Esophagus squamous epithelium (tissue), 5 donors: ENCODE results near the gene ELMO1. TPM values are rescaled to one million over a fixed set of nuclear protein-coding genes. Genes with fewer than 3 reads are reported as not detected.

ENCODE experiments used
- DNase-seq: peaks from one replicate; lab custom pipeline; 2025; lab: John Stamatoyannopoulos, UW
- H3K27ac ChIP-seq, 4 donors: fragments of 200-600 bp; sonication (generic); one replicate each; pipeline ENCODE4 v1.5.1; 2016 to 2019; ENCODE audit warnings: mild to moderate bottlenecking in 1 of 4
- H3K27me3 ChIP-seq, 4 donors: fragments of 200-600 bp; sonication (generic); 1 replicate in 3 of 4; 2 replicates in 1 of 4; pipeline versions ENCODE4 v1.5.1 to v1.6.0; 2017 to 2021; ENCODE audit warnings: antibody characterized with exemption in 1 of 4
- H3K36me3 ChIP-seq, 3 donors: fragments of 200-600 bp; sonication (generic); one replicate each; pipeline ENCODE4 v1.5.1; 2016 to 2019
- H3K4me1 ChIP-seq, 3 donors: fragments of 200-600 bp; sonication (generic); one replicate each; pipeline ENCODE4 v1.5.1; 2017 to 2019
- H3K4me3 ChIP-seq, 4 donors: fragments of 200-600 bp; sonication (generic); 1 replicate in 3 of 4; 2 replicates in 1 of 4; pipeline ENCODE4 v1.5.1; 2016 to 2019; ENCODE audit warnings: mild to moderate bottlenecking in 2 of 4, moderate library complexity in 1 of 4
- H3K9me3 ChIP-seq, 3 donors: fragments of 200-600 bp; sonication (generic); one replicate each; pipeline ENCODE4 v1.5.1; 2016 to 2019
- POLR2A ChIP-seq, 4 donors: fragments of 450-650 bp; IDR thresholded peaks; one replicate each; pipeline ENCODE4 v1.6.1; 2017; ENCODE audit warnings: antibody characterized with exemption in 4 of 4, mild to moderate bottlenecking in 4 of 4, moderate library complexity in 3 of 4
- WGBS, 2 donors: methylation state at CpG; one replicate each; pipeline ENCODE4 v1.1.5; 2018; 5-methylcytosine and 5-hydroxymethylcytosine counted together
- intact Hi-C: fragments of 100-400 bp; cut with DNase I; formaldehyde crosslinking; loops from one replicate; pipeline ENCODE4 v1.15.0; 2022
- total RNA-seq, 4 donors: library from RNA; depleted of rRNA; stranded (reverse); fragments of >200 nt; gene quantifications; one replicate each; pipeline ENCODE4 v1.1.0, GENCODE V29; 2016
- TF ChIP-seq, protein P1 (sequence below), 6 experiments: fragments of 450-650 bp in 4 of 6; fragments of 200-600 bp in 2 of 6; sonication (generic) in 2 of 6; IDR thresholded peaks; one replicate each; pipeline ENCODE4 v1.5.1; 2016 to 2019; ENCODE audit warnings: antibody characterized with exemption in 6 of 6, mild to moderate bottlenecking in 4 of 6, moderate library complexity in 4 of 6
- donor health status: DM: yes; HTN: yes; CAD: no.

Gene ELMO1
- total RNA-seq, 4 donors from 2014 or later: 0.68 to 36.6 (median 11.8) TPM

DNA sequence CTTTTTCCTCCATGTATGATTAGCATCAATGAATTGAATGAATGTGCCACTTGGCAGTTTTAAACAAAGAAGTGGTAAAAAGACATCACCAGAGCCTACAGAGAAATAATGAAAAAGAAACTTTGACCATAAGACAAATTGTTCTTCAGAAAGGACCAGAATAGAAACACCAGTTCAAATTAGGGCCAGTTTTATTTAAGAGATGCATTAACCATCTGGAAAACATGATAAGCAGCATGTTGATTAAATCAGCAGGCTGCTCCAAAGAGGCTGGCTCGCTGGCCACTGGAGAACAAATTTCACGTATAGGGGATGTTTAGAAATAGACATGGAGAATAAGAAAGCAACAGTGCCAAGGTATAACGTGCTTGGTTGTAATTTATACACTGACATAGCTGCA, 482.0 kb downstream of the ELMO1 start:
- H3K4me1 ChIP-seq: peaks cover 0 to 28% (median 0%) of the 10 kb centered on the region in 3 donors
- TF ChIP-seq, protein P1, sequence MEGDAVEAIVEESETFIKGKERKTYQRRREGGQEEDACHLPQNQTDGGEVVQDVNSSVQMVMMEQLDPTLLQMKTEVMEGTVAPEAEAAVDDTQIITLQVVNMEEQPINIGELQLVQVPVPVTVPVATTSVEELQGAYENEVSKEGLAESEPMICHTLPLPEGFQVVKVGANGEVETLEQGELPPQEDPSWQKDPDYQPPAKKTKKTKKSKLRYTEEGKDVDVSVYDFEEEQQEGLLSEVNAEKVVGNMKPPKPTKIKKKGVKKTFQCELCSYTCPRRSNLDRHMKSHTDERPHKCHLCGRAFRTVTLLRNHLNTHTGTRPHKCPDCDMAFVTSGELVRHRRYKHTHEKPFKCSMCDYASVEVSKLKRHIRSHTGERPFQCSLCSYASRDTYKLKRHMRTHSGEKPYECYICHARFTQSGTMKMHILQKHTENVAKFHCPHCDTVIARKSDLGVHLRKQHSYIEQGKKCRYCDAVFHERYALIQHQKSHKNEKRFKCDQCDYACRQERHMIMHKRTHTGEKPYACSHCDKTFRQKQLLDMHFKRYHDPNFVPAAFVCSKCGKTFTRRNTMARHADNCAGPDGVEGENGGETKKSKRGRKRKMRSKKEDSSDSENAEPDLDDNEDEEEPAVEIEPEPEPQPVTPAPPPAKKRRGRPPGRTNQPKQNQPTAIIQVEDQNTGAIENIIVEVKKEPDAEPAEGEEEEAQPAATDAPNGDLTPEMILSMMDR (IDR thresholded peaks at IDR 0.05): no peak
- no peak for TF ChIP-seq POLR2A (IDR thresholded peaks at IDR 0.05)
- intact Hi-C loops: loop anchor here (5.0 kb wide), 1 partner anchor 216 kb away; no protein-coding TSS in a partner anchor
- no peak overlapping the region for H3K27ac ChIP-seq
- no peak overlapping the region for H3K4me3 ChIP-seq
- no peak for DNase-seq
- no peaks in the 10 kb centered on the region for H3K9me3 ChIP-seq
- 65 to 74% methylated on average over 3 of the region's 3 CpGs for WGBS, 2 donors
- H3K36me3 ChIP-seq: no peaks in the 10 kb centered on the region
- H3K27me3 ChIP-seq: no peaks in the 10 kb centered on the region

DNA sequence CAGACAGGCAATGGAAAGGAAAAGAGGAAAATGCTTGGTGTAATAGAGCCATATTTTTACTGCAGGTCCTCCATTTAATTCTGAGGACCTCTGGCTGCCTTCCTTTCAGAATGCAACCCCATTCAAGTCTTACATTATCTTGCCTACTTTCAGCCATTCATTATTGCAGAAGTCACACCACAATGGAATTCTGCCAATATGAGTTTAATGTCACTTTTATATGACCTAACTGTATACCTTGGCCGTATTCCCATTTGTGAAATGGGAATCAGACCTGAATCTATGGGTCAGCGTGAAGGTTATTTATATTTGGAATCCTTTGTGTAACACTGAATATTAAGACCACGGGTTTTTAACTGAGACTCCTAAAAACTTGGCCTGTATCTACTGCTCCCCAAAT, 482.6 kb downstream of the ELMO1 start:
- peaks cover 0 to 22% (median 0%) of the 10 kb centered on the region in 3 donors for H3K4me1 ChIP-seq
- TF ChIP-seq, protein P1 (IDR thresholded peaks at IDR 0.05): no peak
- no peak for TF ChIP-seq POLR2A (IDR thresholded peaks at IDR 0.05)
- H3K27ac ChIP-seq: no peak overlapping the region
- DNase-seq: no peak
- H3K36me3 ChIP-seq: no peaks in the 10 kb centered on the region
- 75 to 77% methylated on average over 3 of the region's 3 CpGs for WGBS, 2 donors
- H3K27me3 ChIP-seq: no peaks in the 10 kb centered on the region
- H3K9me3 ChIP-seq: no peaks in the 10 kb centered on the region
- intact Hi-C loops: loop anchor here (5.0 kb wide), 1 partner anchor 216 kb away; no protein-coding TSS in a partner anchor
- H3K4me3 ChIP-seq: no peak overlapping the region

DNA sequence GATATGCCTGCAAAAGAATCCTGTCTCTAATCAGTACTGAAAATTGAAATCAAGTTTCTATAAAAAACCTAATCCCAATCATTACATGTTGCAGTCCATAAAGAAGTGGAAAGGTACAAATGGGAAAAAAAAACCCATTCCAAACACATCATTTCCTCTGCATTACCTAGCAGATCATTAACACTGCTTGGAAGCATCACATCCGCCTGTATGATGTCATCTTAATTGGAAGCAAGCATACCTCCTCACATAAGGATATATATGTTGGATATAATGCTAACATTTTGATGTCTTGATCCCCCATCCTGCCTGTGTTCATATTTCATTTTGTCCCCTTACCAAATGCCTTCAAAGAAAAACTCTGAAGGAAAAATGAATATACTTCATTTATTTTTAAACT, 483.0 kb downstream of the ELMO1 start:
- WGBS, 2 donors: 93 to 95% methylated on average over 1 of the region's 1 CpG
- H3K9me3 ChIP-seq: no peaks in the 10 kb centered on the region

DNA sequence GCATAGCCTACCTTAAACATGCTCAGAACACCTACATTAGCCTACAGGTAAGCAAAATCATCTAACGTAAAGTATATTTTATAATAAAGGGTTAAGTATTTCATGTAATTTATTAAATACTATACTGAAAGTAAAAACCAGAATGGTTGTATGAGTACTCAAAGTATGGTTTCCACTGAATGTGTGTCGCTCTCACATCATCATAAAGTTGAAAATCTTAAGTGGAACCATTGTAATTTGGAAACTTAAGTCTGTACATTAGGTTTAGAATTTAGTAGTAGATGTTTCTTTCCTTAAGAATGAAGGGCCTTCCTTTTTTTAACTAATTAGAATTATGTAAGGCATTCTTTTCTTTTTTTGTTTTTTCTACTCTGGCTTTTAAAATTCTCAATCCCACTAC, 484.4 kb downstream of the ELMO1 start:
- H3K36me3 ChIP-seq: no peaks in the 10 kb centered on the region
- H3K4me3 ChIP-seq: no peak overlapping the region
- WGBS, 2 donors: 80 to 89% methylated on average over 2 of the region's 2 CpGs
- no peaks in the 10 kb centered on the region for H3K9me3 ChIP-seq
- no peak for DNase-seq
- TF ChIP-seq, protein P1 (IDR thresholded peaks at IDR 0.05): no peak
- no peak for TF ChIP-seq POLR2A (IDR thresholded peaks at IDR 0.05)
- intact Hi-C loops: no loop called here
- H3K27me3 ChIP-seq: no peaks in the 10 kb centered on the region
- H3K27ac ChIP-seq: no peak overlapping the region
- H3K4me1 ChIP-seq: peaks cover 0 to 19% (median 0%) of the 10 kb centered on the region in 3 donors

More for the DNA sequence above, 483.0 kb downstream of the ELMO1 start:
- TF ChIP-seq, protein P1 (IDR thresholded peaks at IDR 0.05): no peak
- no peak for TF ChIP-seq POLR2A (IDR thresholded peaks at IDR 0.05)
- H3K4me1 ChIP-seq: peaks cover 0 to 19% (median 0%) of the 10 kb centered on the region in 3 donors
- H3K27ac ChIP-seq: no peak overlapping the region
- no peaks in the 10 kb centered on the region for H3K36me3 ChIP-seq
- no peak overlapping the region for H3K4me3 ChIP-seq
- H3K27me3 ChIP-seq: no peaks in the 10 kb centered on the region
- DNase-seq: no peak
- intact Hi-C loops: loop anchor here (5.0 kb wide), 1 partner anchor 217 kb away; no protein-coding TSS in a partner anchor

DNA sequence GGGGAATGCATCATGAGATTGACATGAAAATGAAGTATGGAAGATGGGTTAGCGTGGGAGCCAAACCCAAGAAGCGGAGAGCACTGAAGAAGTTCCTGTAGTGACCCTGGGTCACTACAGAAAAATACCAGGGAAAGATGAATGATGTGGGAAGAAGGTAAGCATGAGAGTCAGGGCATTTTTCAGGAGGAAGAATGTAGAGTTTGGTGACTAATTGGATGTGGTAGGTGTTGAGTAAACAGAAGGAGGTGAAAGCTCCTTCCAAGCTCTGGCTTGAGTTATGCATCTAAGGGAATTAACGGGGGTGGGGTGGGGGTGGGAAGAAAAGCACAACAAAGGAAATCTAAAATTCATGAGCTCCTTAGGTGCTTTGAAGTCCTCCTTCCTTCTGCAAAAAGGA, 486.3 kb downstream of the ELMO1 start:
- H3K27ac ChIP-seq: no peak overlapping the region
- no peak for TF ChIP-seq POLR2A (IDR thresholded peaks at IDR 0.05)
- TF ChIP-seq, protein P1 (IDR thresholded peaks at IDR 0.05): no peak
- H3K9me3 ChIP-seq: no peaks in the 10 kb centered on the region
- no peaks in the 10 kb centered on the region for H3K27me3 ChIP-seq
- DNase-seq: no peak
- peaks cover 0 to 14% (median 0%) of the 10 kb centered on the region in 3 donors for H3K4me1 ChIP-seq
- no peak overlapping the region for H3K4me3 ChIP-seq
- H3K36me3 ChIP-seq: no peaks in the 10 kb centered on the region
- WGBS, 2 donors: 73 to 88% methylated on average over 3 of the region's 3 CpGs
- intact Hi-C loops: no loop called here
